ENCODE results near the gene EHMT1.
"Not testable (repeated sequence)": the region's sequence is repeated elsewhere in the genome, so short reads cannot be mapped to it uniquely, and the experiment has no call there.

Gene EHMT1

DNA sequence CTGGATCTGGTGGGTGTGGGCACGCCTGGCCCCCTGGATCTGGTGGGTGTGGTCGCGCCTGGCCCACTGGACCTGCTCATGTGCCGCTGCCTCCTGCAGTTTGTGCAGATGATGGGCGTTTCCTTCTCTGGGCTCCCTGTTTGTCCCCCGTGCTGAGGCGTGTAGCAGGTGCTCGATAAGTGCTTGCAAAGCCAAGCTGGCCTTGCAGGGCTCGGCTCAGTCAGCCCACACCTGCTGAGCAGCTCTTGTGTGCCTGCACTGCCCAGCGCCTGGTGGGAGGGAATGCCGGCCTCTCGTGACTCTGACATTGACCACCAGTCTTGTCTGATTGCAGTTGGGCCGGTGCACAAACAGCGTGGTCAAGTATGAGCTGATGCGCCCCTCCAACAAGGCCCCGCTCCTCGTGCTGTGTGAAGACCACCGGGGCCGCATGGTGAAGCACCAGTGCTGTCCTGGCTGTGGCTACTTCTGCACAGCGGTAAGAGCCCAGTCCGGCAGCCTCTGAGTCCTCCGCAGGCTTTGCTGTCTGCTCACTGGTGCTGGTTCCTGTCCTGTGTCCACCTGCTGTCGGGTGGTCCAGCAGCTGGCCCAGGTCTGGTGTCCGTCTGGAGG lies 156.1 kb downstream of the EHMT1 start:
- Histone ChIP-seq H3K79me2 (ENCODE audit: control insufficient read depth, insufficient read depth, low read length, unreplicated experiment) (no peaks in the 10 kb centered on the region), H3K36me3 (ENCODE audit: insufficient read depth, low read length) (peaks cover 26% of the 10 kb centered on the region; the same call in 1 of the 2 replicates), H3K4me1 (ENCODE audit: control insufficient read depth, insufficient read depth, low read length, unreplicated experiment) (no peaks in the 10 kb centered on the region), H2AFZ (ENCODE audit: low read length, unreplicated experiment) (no peak overlapping the region), H3K27ac (ENCODE audit: low read depth, low read length) (no peak overlapping the region), H3K4me3 (ENCODE audit: low read depth, low read length) (no peak overlapping the region), H3K27me3 (ENCODE audit: insufficient read depth, low read length) (no peaks in the 10 kb centered on the region)

DNA sequence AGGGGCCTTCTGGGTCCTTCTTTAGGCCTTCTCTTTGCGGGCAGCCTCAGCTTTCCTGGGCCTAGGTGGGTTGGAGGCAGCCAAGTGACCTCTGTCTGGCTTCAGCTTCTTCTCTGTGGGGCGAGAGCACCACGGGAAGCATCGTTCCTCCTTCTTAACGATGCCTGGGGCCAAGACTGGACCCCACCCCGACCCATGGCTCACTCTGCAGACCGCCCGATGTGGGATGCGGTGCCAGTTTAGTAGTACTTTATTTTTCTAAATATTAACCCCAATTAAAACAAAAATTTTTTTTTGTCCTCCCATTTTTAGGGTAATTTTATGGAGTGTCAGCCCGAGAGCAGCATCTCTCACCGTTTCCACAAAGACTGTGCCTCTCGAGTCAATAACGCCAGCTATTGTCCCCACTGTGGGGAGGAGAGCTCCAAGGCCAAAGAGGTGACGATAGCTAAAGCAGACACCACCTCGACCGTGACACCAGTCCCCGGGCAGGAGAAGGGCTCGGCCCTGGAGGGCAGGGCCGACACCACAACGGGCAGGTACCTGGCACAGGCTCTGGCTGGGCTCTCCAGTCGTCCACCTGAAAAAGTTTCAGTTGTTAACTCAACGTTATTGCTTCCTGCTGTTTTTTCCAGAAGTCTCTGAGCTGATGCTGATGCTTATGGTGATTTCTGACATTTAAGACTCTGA lies 157.6 kb downstream of the EHMT1 start:
- H3K36me3 ChIP-seq (ENCODE audit: insufficient read depth, low read length): peaks cover 20% of the 10 kb centered on the region; the same call in 1 of the 2 replicates

DNA sequence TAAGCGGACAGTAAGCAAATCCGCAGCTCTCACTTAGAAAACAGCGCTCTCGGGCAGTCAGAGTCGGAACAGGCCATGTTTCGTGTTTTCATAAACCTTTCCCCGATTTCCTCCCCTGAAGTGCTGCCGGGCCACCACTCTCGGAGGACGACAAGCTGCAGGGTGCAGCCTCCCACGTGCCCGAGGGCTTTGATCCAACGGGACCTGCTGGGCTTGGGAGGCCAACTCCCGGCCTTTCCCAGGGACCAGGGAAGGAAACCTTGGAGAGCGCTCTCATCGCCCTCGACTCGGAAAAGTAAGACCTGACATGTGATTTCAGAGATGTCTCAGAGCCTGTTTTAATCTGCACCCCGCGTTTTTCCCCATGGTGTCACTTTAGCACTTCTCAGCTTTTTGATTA lies 159.0 kb downstream of the EHMT1 start:
- Histone ChIP-seq H3K79me2 (ENCODE audit: control insufficient read depth, insufficient read depth, low read length, unreplicated experiment) (no peaks in the 10 kb centered on the region), H3K27ac (ENCODE audit: low read depth, low read length) (no peak overlapping the region), H3K36me3 (ENCODE audit: insufficient read depth, low read length) (peaks cover 24% of the 10 kb centered on the region; the same call in 1 of the 2 replicates), H3K27me3 (ENCODE audit: insufficient read depth, low read length) (no peaks in the 10 kb centered on the region), H2AFZ (ENCODE audit: low read length, unreplicated experiment) (no peak overlapping the region), H3K4me3 (ENCODE audit: low read depth, low read length) (no peak overlapping the region), H3K4me1 (ENCODE audit: control insufficient read depth, insufficient read depth, low read length, unreplicated experiment) (no peaks in the 10 kb centered on the region)

More for the DNA sequence above, 157.6 kb downstream of the EHMT1 start:
- H3K27me3 ChIP-seq (ENCODE audit: insufficient read depth, low read length): no peaks in the 10 kb centered on the region
- no peak overlapping the region for H3K27ac ChIP-seq (ENCODE audit: low read depth, low read length)
- H3K79me2 ChIP-seq (ENCODE audit: control insufficient read depth, insufficient read depth, low read length, unreplicated experiment): no peaks in the 10 kb centered on the region
- H3K4me3 ChIP-seq (ENCODE audit: low read depth, low read length): no peak overlapping the region
- no peak overlapping the region for H2AFZ ChIP-seq (ENCODE audit: low read length, unreplicated experiment)
- no peaks in the 10 kb centered on the region for H3K4me1 ChIP-seq (ENCODE audit: control insufficient read depth, insufficient read depth, low read length, unreplicated experiment)

DNA sequence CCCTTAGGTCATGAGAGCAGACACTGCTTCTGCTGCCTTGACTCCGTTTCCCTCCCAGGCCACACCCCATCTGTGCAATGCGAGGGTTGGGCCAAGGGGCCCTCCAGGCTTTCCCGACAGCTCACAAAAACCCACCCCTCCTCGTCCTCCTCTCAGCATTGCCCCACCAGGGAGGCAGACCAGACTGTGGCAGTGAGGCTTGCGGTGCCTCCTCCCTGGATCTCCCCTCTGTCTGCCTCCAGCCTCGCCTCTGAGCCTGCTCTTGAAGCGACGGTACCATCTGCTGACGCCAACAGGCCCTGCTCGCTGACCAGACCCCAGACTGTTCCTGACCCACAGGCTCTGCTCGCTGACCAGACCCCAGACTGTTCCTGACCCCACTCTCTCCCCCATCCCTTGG lies 159.5 kb downstream of the EHMT1 start:
- Histone ChIP-seq H3K27me3 (ENCODE audit: insufficient read depth, low read length) (no peaks in the 10 kb centered on the region), H3K27ac (ENCODE audit: low read depth, low read length) (no peak overlapping the region), H3K79me2 (ENCODE audit: control insufficient read depth, insufficient read depth, low read length, unreplicated experiment) (no peaks in the 10 kb centered on the region), H3K4me1 (ENCODE audit: control insufficient read depth, insufficient read depth, low read length, unreplicated experiment) (no peaks in the 10 kb centered on the region), H3K36me3 (ENCODE audit: insufficient read depth, low read length) (peaks cover 24% of the 10 kb centered on the region; the same call in 1 of the 2 replicates), H3K4me3 (ENCODE audit: low read depth, low read length) (no peak overlapping the region), H2AFZ (ENCODE audit: low read length, unreplicated experiment) (no peak overlapping the region)

DNA sequence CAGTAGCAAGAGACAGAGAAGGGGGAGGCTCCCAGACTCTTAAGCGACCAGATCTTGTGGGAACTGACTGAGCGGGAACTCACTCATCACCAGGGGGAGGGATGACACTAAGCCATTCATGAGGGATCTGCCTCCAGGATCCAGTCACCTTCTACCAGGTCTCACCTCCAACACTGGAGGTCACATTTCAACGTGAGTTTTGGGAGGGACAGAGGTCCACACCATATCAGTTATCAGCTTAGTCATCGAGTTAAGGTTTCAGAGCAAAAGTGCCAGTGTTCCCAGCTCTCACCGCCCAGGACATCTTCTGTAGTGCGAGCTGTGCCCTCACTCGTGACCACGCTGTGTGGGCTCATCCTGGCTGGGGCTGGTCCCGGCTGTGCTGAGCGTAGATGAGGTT lies 160.1 kb downstream of the EHMT1 start:
- Histone ChIP-seq H3K4me1 (ENCODE audit: control insufficient read depth, insufficient read depth, low read length, unreplicated experiment) (no peaks in the 10 kb centered on the region), H3K27ac (ENCODE audit: low read depth, low read length) (no peak overlapping the region), H3K4me3 (ENCODE audit: low read depth, low read length) (no peak overlapping the region), H2AFZ (ENCODE audit: low read length, unreplicated experiment) (no peak overlapping the region), H3K36me3 (ENCODE audit: insufficient read depth, low read length) (peaks cover 22% of the 10 kb centered on the region; the same call in 1 of the 2 replicates), H3K27me3 (ENCODE audit: insufficient read depth, low read length) (no peaks in the 10 kb centered on the region), H3K79me2 (ENCODE audit: control insufficient read depth, insufficient read depth, low read length, unreplicated experiment) (no peaks in the 10 kb centered on the region)

DNA sequence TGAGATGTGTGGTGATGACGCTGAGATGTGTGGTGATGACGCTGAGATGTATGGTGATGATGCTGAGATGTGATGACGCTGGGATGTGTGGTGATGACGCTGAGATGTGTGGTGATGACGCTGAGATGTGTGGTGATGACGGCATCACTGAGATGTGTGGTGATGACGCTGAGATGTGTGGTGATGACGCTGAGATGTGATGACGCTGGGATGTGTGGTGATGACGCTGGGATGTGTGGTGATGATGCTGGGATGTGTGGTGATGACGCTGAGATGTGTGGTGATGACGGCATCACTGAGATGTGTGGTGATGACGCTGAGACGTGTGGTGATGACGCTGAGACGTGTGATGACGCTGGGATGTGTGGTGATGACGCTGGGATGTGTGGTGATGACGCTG lies 161.2 kb downstream of the EHMT1 start:
- H3K79me2 ChIP-seq (ENCODE audit: control insufficient read depth, insufficient read depth, low read length, unreplicated experiment): not testable (repeated sequence)

DNA sequence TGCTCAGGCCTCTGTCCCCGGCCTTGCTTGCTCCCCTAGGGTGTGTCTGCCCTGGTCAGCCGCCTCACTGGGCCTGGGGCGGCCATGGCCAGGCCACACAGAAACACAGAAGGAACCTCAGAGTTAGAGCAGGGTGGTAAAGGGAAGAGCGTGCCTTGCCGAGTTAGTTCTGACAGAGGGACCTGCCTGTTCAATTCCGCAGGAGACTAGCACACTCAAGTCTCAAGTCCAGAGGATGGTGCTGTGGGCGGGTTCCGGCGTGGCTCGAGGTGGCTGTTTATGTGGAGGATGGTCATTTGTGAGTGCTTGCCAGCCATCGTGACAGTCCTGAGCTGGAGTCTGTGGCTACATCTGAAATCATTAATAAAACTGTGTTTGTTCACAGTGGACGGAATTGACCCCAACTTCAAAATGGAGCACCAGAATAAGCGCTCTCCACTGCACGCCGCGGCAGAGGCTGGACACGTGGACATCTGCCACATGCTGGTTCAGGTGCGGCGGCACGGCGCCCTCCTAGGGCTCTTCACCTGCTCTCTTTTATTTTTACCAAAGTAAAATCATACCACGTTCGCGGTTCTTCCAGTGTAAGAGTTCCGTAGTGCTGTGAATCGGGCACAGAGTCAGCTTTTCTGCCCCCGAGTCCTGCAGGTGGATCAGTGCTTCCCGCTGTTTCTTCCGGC lies 163.2 kb downstream of the EHMT1 start:
- H3K4me1 ChIP-seq (ENCODE audit: control insufficient read depth, insufficient read depth, low read length, unreplicated experiment): no peaks in the 10 kb centered on the region
- no peak overlapping the region for H3K27ac ChIP-seq (ENCODE audit: low read depth, low read length)
- peaks cover 14% of the 10 kb centered on the region; the same call in 1 of the 2 replicates for H3K36me3 ChIP-seq (ENCODE audit: insufficient read depth, low read length)
- H3K4me3 ChIP-seq (ENCODE audit: low read depth, low read length): no peak overlapping the region
- H2AFZ ChIP-seq (ENCODE audit: low read length, unreplicated experiment): no peak overlapping the region
- no peaks in the 10 kb centered on the region for H3K27me3 ChIP-seq (ENCODE audit: insufficient read depth, low read length)
- H3K79me2 ChIP-seq (ENCODE audit: control insufficient read depth, insufficient read depth, low read length, unreplicated experiment): no peaks in the 10 kb centered on the region

More for the DNA sequence above, 161.2 kb downstream of the EHMT1 start:
- H3K4me3 ChIP-seq (ENCODE audit: low read depth, low read length); H3K27ac ChIP-seq (ENCODE audit: low read depth, low read length); H3K4me1 ChIP-seq (ENCODE audit: control insufficient read depth, insufficient read depth, low read length, unreplicated experiment); H3K27me3 ChIP-seq (ENCODE audit: insufficient read depth, low read length); H2AFZ ChIP-seq (ENCODE audit: low read length, unreplicated experiment): not testable (repeated sequence)
- H3K36me3 ChIP-seq (ENCODE audit: insufficient read depth, low read length): peaks cover 21% of the 10 kb centered on the region; the same call in 1 of the 2 replicates

DNA sequence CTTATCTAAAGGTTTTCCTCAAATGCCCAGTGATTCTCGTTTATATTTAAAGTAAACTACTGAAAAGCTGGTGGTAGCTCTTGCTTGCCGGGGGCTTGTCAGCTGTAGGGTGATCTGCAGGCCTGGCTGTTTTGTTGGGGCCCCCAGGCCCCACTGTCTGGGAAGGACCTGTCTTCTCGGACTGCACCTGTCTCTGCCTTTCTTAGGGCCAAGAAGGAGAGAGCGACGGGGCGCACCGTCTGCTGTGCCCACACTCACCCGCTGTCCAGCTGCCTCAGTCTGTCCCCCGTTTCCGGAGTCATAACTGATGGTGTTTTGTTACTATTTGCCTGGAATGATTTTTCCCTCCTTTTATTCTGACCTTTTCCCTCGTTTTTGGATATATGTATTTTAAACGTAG lies 164.7 kb downstream of the EHMT1 start:
- H3K27me3 ChIP-seq (ENCODE audit: insufficient read depth, low read length): no peaks in the 10 kb centered on the region
- H2AFZ ChIP-seq (ENCODE audit: low read length, unreplicated experiment): no peak overlapping the region
- no peaks in the 10 kb centered on the region for H3K4me1 ChIP-seq (ENCODE audit: control insufficient read depth, insufficient read depth, low read length, unreplicated experiment)
- peaks cover 9% of the 10 kb centered on the region; the same call in 1 of the 2 replicates for H3K36me3 ChIP-seq (ENCODE audit: insufficient read depth, low read length)
- no peaks in the 10 kb centered on the region for H3K79me2 ChIP-seq (ENCODE audit: control insufficient read depth, insufficient read depth, low read length, unreplicated experiment)
- H3K4me3 ChIP-seq (ENCODE audit: low read depth, low read length): no peak overlapping the region
- no peak overlapping the region for H3K27ac ChIP-seq (ENCODE audit: low read depth, low read length)

DNA sequence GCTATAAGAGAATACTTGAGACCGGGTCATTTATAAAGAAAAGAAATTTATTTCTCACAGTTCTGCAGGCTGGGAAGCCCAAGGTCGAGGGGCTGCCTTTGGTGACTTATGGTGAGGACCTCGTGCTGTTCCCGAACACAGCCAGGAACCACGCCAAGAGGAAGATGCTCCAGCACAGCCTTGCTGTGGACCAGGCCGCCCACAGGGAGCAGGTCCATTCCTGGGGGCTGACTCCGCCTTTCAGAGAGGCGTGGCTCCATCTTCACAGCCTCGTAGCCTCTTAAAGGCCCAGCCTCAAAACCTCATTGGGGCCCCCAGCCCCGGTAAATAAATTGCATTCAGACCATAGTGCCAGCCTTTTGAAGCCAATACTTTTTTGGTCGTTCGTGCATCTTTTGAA lies 165.2 kb downstream of the EHMT1 start:
- H3K4me3 ChIP-seq (ENCODE audit: low read depth, low read length): no peak overlapping the region
- peaks cover 6% of the 10 kb centered on the region; the same call in 1 of the 2 replicates for H3K36me3 ChIP-seq (ENCODE audit: insufficient read depth, low read length)
- H3K27me3 ChIP-seq (ENCODE audit: insufficient read depth, low read length): no peaks in the 10 kb centered on the region
- H3K4me1 ChIP-seq (ENCODE audit: control insufficient read depth, insufficient read depth, low read length, unreplicated experiment): no peaks in the 10 kb centered on the region
- no peaks in the 10 kb centered on the region for H3K79me2 ChIP-seq (ENCODE audit: control insufficient read depth, insufficient read depth, low read length, unreplicated experiment)
- H3K27ac ChIP-seq (ENCODE audit: low read depth, low read length): no peak overlapping the region
- H2AFZ ChIP-seq (ENCODE audit: low read length, unreplicated experiment): no peak overlapping the region

DNA sequence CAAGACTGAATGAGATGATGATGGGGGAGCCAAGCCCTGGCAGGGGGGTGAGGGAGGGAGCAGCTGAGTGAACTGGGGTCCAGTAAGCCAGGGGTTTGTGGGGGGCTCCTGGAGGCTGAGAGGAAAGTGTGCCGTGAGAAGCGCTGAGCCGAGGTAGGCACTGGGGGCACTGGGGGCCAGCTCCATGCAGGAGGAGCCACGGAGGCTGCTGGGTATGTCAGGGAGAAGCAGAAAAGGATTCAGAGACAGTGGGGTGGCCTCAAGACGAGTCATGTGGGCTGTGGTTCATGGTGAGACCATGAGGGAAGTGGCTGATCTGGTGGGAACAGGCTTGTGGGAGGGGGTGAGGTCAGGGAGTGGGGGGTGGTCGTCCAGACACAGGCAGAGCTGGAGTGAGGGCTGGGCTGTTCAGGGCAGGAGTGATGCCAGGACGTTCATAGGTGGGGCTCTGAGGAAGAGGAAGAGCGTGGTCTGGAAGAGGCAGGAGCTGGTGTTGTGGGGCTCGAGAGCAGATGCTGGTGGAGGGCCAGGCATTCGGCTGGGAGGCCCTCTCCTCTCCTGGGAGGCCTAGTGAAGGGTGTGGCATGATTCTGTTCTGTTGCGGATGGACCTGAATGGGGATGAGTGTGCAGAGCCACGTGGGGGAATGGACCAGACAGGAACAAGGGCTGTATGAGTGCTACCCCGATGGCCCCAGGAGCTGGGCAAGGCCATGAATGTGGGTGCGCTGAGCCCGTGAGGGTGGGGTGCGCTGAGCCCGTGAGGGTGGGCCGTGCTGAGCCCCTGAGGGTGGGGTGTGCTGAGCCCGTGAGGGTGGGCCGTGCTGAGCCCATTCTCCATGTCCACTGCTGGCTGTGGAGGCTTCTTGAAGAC lies 166.1 kb downstream of the EHMT1 start:
- no peak overlapping the region for H3K4me3 ChIP-seq (ENCODE audit: low read depth, low read length)
- H3K36me3 ChIP-seq (ENCODE audit: insufficient read depth, low read length): 0 out of 2 replicates have a peak, but pooled peaks cover 4% of the 10 kb centered on the region
- no peaks in the 10 kb centered on the region for H3K27me3 ChIP-seq (ENCODE audit: insufficient read depth, low read length)
- H3K27ac ChIP-seq (ENCODE audit: low read depth, low read length): no peak overlapping the region
- no peak overlapping the region for H2AFZ ChIP-seq (ENCODE audit: low read length, unreplicated experiment)
- H3K4me1 ChIP-seq (ENCODE audit: control insufficient read depth, insufficient read depth, low read length, unreplicated experiment): no peaks in the 10 kb centered on the region
- no peaks in the 10 kb centered on the region for H3K79me2 ChIP-seq (ENCODE audit: control insufficient read depth, insufficient read depth, low read length, unreplicated experiment)
